ENCODE measurements around the gene PLCB3.

- TF ChIP-seq, protein P1, sequence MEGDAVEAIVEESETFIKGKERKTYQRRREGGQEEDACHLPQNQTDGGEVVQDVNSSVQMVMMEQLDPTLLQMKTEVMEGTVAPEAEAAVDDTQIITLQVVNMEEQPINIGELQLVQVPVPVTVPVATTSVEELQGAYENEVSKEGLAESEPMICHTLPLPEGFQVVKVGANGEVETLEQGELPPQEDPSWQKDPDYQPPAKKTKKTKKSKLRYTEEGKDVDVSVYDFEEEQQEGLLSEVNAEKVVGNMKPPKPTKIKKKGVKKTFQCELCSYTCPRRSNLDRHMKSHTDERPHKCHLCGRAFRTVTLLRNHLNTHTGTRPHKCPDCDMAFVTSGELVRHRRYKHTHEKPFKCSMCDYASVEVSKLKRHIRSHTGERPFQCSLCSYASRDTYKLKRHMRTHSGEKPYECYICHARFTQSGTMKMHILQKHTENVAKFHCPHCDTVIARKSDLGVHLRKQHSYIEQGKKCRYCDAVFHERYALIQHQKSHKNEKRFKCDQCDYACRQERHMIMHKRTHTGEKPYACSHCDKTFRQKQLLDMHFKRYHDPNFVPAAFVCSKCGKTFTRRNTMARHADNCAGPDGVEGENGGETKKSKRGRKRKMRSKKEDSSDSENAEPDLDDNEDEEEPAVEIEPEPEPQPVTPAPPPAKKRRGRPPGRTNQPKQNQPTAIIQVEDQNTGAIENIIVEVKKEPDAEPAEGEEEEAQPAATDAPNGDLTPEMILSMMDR (IDR thresholded peaks at IDR 0.05; ENCODE audit: low read length): peak; percentile 28; the same call in 1 of the 2 replicates
- TF ChIP-seq EZH2 (IDR thresholded peaks at IDR 0.05; ENCODE audit: borderline replicate concordance, low read length): no peak
Observed at GRCh38 chr11:64316672-64317324, 65.5 kb downstream of the PLCB3 start.

Data from OCI-LY1 (cell line).